Lower lobe of right lung (tissue), 2 donors: Measurements from ENCODE around the gene CCDC142. TPM values are rescaled to one million over a fixed set of nuclear protein-coding genes. Genes with fewer than 3 reads are reported as not detected.

Experiments
- ATAC-seq, 2 donors: fragments of 200-7000 bp; cut with Tn5 transposase; one replicate each; pipeline ENCODE4 v1.9.1; 2020 to 2022; ENCODE audit warnings: mild to moderate bottlenecking in 2 of 2, moderate library complexity in 2 of 2
- DNase-seq: peaks from one replicate; pipeline ENCODE4 v3.0.0-alpha.2; 2020
- H3K27ac ChIP-seq: fragments of 200-600 bp; one replicate; pipeline ENCODE4 v1.8.0; 2022
- H3K27me3 ChIP-seq: fragments of 200-600 bp; one replicate; pipeline ENCODE4 v1.8.0; 2022; ENCODE audit warnings: low read depth
- H3K36me3 ChIP-seq: fragments of 200-600 bp; one replicate; pipeline ENCODE4 v1.8.0; 2022; ENCODE audit warnings: mild to moderate bottlenecking
- H3K4me1 ChIP-seq: fragments of 200-600 bp; one replicate; pipeline ENCODE4 v1.8.0; 2022
- H3K4me3 ChIP-seq: fragments of 200-600 bp; one replicate; pipeline ENCODE4 v1.8.0; 2022; ENCODE audit warnings: mild to moderate bottlenecking
- H3K9me3 ChIP-seq: fragments of 200-600 bp; one replicate; pipeline ENCODE4 v1.8.0; 2022
- intact Hi-C: fragments of 100-400 bp; cut with DNase I; formaldehyde crosslinking; loops from one replicate; pipeline ENCODE4 v1.11.0; 2022
- total RNA-seq: library from RNA; stranded (reverse); fragmentation: NEBNext Ultra II Directional; extraction: Animal tissue kit (Norgen Biotek cat#: 25700); gene quantifications from one replicate; pipeline ENCODE4 v1.2.1, GENCODE V29; 2021
- TF ChIP-seq, protein P1 (sequence below): fragments of 200-600 bp; IDR thresholded peaks from one replicate; pipeline ENCODE4 v1.8.0; 2022; ENCODE audit warnings: antibody characterized with exemption, mild to moderate bottlenecking
- donor health status: DM: no; HTN: yes; CAD: no; lungs with severe emphysema.

Gene CCDC142
- total RNA-seq, 1 donor from 2014 or later: 20.2 TPM

DNA sequence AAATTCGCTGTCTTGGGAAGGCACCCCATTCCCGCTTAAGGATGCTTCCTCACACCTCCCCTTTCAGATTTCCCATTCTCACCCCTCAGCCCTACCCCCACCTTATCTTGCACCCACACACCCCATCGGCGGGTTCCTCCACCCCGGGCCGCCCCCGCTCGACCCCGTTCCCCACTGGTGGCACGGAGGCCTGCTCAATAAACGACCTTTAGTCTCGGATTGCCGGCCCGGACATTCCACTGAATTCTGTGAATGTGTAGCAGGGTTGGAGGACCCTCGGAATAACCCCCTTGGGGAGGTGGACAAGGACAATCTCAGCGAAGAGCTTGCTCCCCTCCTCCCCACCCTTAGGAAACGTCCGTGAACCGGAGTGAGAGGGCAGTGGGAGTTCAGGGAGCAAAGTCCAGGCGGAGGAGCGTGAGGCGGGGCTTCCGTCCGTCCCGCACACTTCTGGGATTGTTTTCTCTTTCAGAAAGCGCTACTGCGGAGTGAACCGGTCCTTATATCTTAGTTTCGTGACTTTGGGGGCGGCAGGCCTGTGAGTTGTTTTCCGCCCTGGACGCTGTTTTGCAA is 19.4 kb upstream of the CCDC142 start:
- Histone ChIP-seq H3K27ac (peak overlapping the region; percentile 85), H3K36me3 (peaks cover 16% of the 10 kb centered on the region), H3K27me3 (peaks cover 45% of the 10 kb centered on the region), H3K4me3 (peak overlapping the region; percentile 68), H3K9me3 (no peaks in the 10 kb centered on the region), H3K4me1 (peaks cover 72% of the 10 kb centered on the region)
- TF ChIP-seq, protein P1, sequence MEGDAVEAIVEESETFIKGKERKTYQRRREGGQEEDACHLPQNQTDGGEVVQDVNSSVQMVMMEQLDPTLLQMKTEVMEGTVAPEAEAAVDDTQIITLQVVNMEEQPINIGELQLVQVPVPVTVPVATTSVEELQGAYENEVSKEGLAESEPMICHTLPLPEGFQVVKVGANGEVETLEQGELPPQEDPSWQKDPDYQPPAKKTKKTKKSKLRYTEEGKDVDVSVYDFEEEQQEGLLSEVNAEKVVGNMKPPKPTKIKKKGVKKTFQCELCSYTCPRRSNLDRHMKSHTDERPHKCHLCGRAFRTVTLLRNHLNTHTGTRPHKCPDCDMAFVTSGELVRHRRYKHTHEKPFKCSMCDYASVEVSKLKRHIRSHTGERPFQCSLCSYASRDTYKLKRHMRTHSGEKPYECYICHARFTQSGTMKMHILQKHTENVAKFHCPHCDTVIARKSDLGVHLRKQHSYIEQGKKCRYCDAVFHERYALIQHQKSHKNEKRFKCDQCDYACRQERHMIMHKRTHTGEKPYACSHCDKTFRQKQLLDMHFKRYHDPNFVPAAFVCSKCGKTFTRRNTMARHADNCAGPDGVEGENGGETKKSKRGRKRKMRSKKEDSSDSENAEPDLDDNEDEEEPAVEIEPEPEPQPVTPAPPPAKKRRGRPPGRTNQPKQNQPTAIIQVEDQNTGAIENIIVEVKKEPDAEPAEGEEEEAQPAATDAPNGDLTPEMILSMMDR: no peak
- ATAC-seq (no peak), DNase-seq (peak; percentile 48)
- intact Hi-C loops: no loop called here

DNA sequence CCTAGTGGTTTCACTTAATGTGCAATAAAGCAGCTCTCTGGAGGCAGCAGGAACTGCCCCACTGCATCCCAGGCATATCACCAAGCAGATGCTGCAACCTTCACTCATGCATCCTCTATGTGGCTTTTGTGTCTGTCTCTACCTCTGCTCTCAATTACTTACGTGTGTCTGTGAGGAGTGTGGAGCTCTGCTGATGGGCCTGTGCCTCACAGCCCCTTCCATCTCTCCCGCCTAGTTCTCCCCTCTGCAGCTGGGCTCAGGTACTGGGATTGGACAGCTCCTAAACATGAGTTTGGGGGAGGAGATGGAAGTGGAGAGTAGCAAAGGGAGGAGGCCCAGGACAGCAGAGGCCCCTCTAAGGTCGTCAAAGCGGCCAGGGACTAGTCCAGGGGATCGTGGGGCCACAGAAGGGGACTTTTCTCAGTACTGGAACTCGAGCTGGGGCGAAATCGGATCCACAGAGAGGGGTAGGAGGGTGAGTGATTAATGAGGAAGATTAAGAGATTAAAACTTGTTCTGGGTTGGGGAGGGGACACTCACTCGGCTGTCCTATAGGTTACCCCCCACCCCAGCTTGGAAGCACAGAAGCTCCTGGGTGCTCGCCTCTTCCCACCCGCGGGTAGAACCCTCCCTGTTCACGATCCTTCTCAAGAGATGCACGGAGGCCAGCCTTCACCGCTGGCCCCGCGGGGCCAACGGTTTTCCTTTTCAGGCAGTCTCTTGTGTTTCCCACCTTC is 18.7 kb upstream of the CCDC142 start:
- peaks cover 67% of the 10 kb centered on the region for H3K4me1 ChIP-seq
- intact Hi-C loops: no loop called here

DNA sequence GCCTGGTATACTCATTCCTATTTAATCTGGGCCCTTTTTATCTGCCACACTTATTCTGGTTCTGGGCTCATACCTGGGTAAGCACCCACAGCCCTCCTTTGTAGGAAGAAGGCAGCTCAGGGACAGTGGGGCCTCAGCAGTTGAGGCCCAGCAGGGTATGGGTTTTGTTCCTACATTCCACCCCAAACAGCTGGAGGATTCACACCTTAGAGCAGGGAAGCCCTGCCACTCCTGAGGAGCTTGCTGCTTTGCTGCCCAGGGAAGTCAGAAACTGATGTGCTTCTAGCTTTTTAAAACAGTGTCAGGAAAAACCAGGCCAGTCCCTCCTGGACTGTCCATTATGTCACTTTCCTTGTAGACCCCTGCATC is 17.8 kb upstream of the CCDC142 start:
- TF ChIP-seq, protein P1: no peak
- Histone ChIP-seq H3K36me3 (peaks cover 10% of the 10 kb centered on the region), H3K9me3 (no peaks in the 10 kb centered on the region), H3K4me3 (no peak overlapping the region), H3K27me3 (peaks cover 46% of the 10 kb centered on the region), H3K4me1 (peaks cover 58% of the 10 kb centered on the region), H3K27ac (no peak overlapping the region)
- DNase-seq (no peak), ATAC-seq (no peak)
- intact Hi-C loops: no loop called here

More for the DNA sequence above, 18.7 kb upstream of the CCDC142 start:
- Histone ChIP-seq H3K4me3 (peak overlapping the region; percentile 68), H3K36me3 (peaks cover 16% of the 10 kb centered on the region), H3K27me3 (peaks cover 46% of the 10 kb centered on the region), H3K27ac (no peak overlapping the region), H3K9me3 (no peaks in the 10 kb centered on the region)
- DNase-seq (peak; percentile 30), ATAC-seq (no peak)
- TF ChIP-seq, protein P1: no peak

DNA sequence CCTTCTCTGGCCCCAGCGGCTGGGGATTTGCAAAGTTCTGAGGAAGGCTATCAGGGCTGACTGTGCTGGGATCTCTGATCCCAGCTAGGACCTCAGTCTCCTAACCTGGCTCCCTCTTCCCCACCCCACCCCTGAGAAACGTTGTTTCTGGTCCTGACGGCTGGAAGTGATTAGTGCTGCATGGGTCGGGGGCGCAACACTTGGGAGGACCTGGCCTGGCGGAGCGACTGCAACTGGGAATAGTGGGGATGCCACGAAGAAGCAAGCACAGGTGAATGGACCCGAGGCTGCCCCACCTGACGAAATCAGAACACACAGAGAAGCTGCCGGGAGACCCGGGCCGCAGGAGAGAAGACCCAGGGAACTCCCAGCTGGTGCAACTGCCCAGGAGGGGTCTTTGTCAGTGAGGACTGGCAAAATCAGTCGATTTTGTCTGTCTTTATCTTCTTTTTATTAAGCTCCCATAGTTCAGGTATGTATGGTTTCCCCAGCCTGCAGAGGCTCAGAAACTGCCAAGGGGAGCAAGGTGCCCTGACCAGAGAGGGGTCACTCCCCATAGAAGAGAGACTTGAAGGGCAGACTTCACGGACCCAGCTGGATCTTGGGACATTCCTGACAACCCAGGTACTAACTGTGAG is 17.3 kb upstream of the CCDC142 start:
- Histone ChIP-seq H3K9me3 (no peaks in the 10 kb centered on the region), H3K4me1 (peaks cover 53% of the 10 kb centered on the region), H3K27ac (no peak overlapping the region), H3K4me3 (no peak overlapping the region), H3K36me3 (peaks cover 5% of the 10 kb centered on the region), H3K27me3 (peaks cover 46% of the 10 kb centered on the region)
- ATAC-seq (no peak), DNase-seq (peak; percentile 22)
- TF ChIP-seq, protein P1: no peak
- intact Hi-C loops: no loop called here

DNA sequence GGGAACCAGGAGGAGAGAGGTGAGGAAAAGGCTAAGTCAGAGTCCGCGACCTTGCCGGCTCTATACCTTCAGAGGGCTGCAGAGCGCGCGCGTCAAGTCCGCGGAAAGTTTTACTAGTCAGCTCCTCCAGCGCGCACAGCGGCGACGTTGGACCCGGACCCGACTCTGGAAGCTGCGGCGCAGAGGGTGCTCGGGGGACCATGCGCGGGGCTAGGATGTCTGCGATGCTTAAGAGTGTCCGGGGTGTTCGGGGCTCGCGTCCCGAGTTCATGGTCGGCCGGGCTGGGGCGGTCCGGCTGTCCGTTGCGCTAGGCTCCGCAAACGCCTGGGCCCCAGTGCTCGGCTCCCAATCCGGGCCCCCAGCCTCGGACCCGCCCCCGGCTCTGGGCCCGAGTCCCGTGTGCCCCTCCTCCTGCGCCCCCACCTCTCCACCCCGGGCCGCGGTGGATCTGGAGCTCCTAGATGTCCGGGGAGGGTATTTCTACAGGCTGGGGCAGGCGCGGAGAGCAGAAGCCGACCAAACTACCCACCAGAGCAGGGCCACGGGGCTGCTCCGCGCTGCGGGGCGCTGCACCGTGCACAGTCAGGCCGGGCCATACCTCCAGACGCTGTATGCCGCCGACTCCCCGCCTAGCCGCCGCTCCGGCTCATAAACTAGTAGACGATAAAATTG is 16.6 kb upstream of the CCDC142 start, which contains the start of gene LBX2:
Gene LBX2 (minus strand): TSS at position 337 of the 673 bp plus-strand sequence. CDS start 66 bp downstream, at position 271.
- ATAC-seq: no peak
- Histone ChIP-seq H3K4me3 (peak within 1 kb of the TSS; percentile 47), H3K9me3 (no peaks in the 10 kb centered on the region), H3K4me1 (peaks cover 47% of the 10 kb centered on the region), H3K27me3 (peaks cover 46% of the 10 kb centered on the region), H3K27ac (no peak within 1 kb of the TSS), H3K36me3 (no peaks in the 10 kb centered on the region)
- intact Hi-C loops: no loop called here
- TF ChIP-seq, protein P1: no peak
- peak; percentile 50 for DNase-seq
